Ascending aorta (tissue), 2 donors: ENCODE measurements around the gene ATAD1. TPM values are rescaled to one million over a fixed set of nuclear protein-coding genes. Genes with fewer than 3 reads are reported as not detected.

ENCODE experiments used
- DNase-seq, 2 donors: peaks; one replicate each; pipeline ENCODE4 v3.0.0-alpha.2; 2019; ENCODE audit warnings: low spot score in 2 of 2
- H3K27ac ChIP-seq, 2 donors: fragments of 200-600 bp; sonication (generic); one replicate each; pipeline ENCODE4 v1.5.1; 2016 to 2017; ENCODE audit warnings: mild to moderate bottlenecking in 1 of 2
- H3K27me3 ChIP-seq: fragments of 200-600 bp; sonication (generic); one replicate; pipeline ENCODE4 v1.5.1; 2017
- H3K36me3 ChIP-seq, 2 donors: fragments of 200-600 bp; sonication (generic); one replicate each; pipeline ENCODE4 v1.5.1; 2016
- H3K4me1 ChIP-seq, 2 donors: fragments of 200-600 bp; sonication (generic); one replicate each; pipeline ENCODE4 v1.5.1; 2016 to 2017; ENCODE audit warnings: mild to moderate bottlenecking in 1 of 2
- H3K4me3 ChIP-seq, 2 donors: fragments of 200-600 bp; sonication (generic); one replicate each; pipeline ENCODE4 v1.5.1; 2016 to 2017; ENCODE audit warnings: mild to moderate bottlenecking in 1 of 2
- H3K9me3 ChIP-seq, 2 donors: fragments of 200-600 bp; sonication (generic); one replicate each; pipeline ENCODE4 v1.5.1; 2016
- CTCF ChIP-seq, 3 experiments: fragments of 200-600 bp in 2 of 3; fragments of 450-650 bp in 1 of 3; sonication (generic) in 2 of 3; IDR thresholded peaks; one replicate each; pipeline ENCODE4 v1.5.1; 2016 to 2019; ENCODE audit warnings: antibody characterized with exemption in 3 of 3, mild to moderate bottlenecking in 1 of 3, moderate library complexity in 1 of 3
- intact Hi-C: fragments of 100-400 bp; cut with DNase I; formaldehyde crosslinking; loops from one replicate; pipeline ENCODE4 v1.15.1; 2023
- total RNA-seq: library from RNA; depleted of rRNA; stranded (reverse); fragments of >200 nt; gene quantifications from one replicate; pipeline ENCODE4 v1.1.0, GENCODE V29; 2016

ATAD1 gene
- total RNA-seq, 1 donor from 2014 or later = 22.1 TPM

GRCh38 chr10:87818505-87819288 lies 671 bp upstream of the ATAD1 start:
- Histone ChIP-seq H3K9me3 (no peaks in the 10 kb centered on the region), H3K4me3 (peak overlapping the region; percentile 70 to 95), H3K27me3 (no peaks in the 10 kb centered on the region), H3K27ac (peak overlapping the region; percentile 78 to 85), H3K4me1 (peaks cover 0 to 14% of the 10 kb centered on the region in 2 donors), H3K36me3 (no peaks in the 10 kb centered on the region)
- no peak for TF ChIP-seq CTCF (IDR thresholded peaks at IDR 0.05)
- DNase-seq = no peak
- intact Hi-C loops = no loop called here

GRCh38 chr10:87816898-87817608 lies 973 bp downstream of the ATAD1 start:
- Histone ChIP-seq H3K27me3 (no peaks in the 10 kb centered on the region), H3K36me3 (peaks cover 0 to 9% of the 10 kb centered on the region in 2 donors), H3K9me3 (no peaks in the 10 kb centered on the region), H3K4me1 (peaks cover 0 to 14% of the 10 kb centered on the region in 2 donors), H3K4me3 (peak overlapping the region; percentile 70 to 95), H3K27ac (no peak overlapping the region)
- DNase-seq = no peak
- intact Hi-C loops = no loop called here
- TF ChIP-seq CTCF (IDR thresholded peaks at IDR 0.05) = no peak

- no peak overlapping the region for H3K27ac ChIP-seq
- no peaks in the 10 kb centered on the region for H3K9me3 ChIP-seq
- peak in 1 of 3 experiments; percentile 3 for TF ChIP-seq CTCF (IDR thresholded peaks at IDR 0.05)
- H3K36me3 ChIP-seq = peaks cover 0 to 10% of the 10 kb centered on the region in 2 donors
- H3K27me3 ChIP-seq = no peaks in the 10 kb centered on the region
- peaks cover 0 to 14% of the 10 kb centered on the region in 2 donors for H3K4me1 ChIP-seq
- intact Hi-C loops = no loop called here
- no peak for DNase-seq
- peak overlapping the region in 1 of 2 donors; percentile 70 for H3K4me3 ChIP-seq
These were observed 1.7 kb downstream of the ATAD1 start for GRCh38 chr10:87816163-87816897.

- no peak overlapping the region for H3K4me3 ChIP-seq
- H3K27me3 ChIP-seq = no peaks in the 10 kb centered on the region
- no peaks in the 10 kb centered on the region for H3K4me1 ChIP-seq
- TF ChIP-seq CTCF (IDR thresholded peaks at IDR 0.05) = no peak
- H3K9me3 ChIP-seq = peaks cover 0 to 5% of the 10 kb centered on the region in 2 donors
- intact Hi-C loops = no loop called here
- no peak for DNase-seq
- H3K36me3 ChIP-seq = peaks cover 0 to 15% of the 10 kb centered on the region in 2 donors
- no peak overlapping the region for H3K27ac ChIP-seq
These were observed 13.0 kb downstream of the ATAD1 start for GRCh38 chr10:87804939-87805569.

GRCh38 chr10:87803831-87804230 lies 14.2 kb downstream of the ATAD1 start:
- no peaks in the 10 kb centered on the region for H3K27me3 ChIP-seq
- no peak for DNase-seq
- H3K36me3 ChIP-seq = peaks cover 0 to 8% of the 10 kb centered on the region in 2 donors
- H3K4me1 ChIP-seq = no peaks in the 10 kb centered on the region
- peaks cover 0 to 5% of the 10 kb centered on the region in 2 donors for H3K9me3 ChIP-seq
- no peak overlapping the region for H3K4me3 ChIP-seq
- intact Hi-C loops = no loop called here
- H3K27ac ChIP-seq = no peak overlapping the region
- no peak for TF ChIP-seq CTCF (IDR thresholded peaks at IDR 0.05)
